K562 (cell line): ENCODE measurements around the gene SLC4A5. TPM values are rescaled to one million over a fixed set of nuclear protein-coding genes. Genes with fewer than 3 reads are reported as not detected.

ENCODE experiments used
- DLX4 ChIP-seq: fragments of 250-450 bp; sonication (Bioruptor Pico); IDR thresholded peaks from 2 replicates; pipeline ENCODE4 v1.6.1; 2021; ENCODE audit warnings: mild to moderate bottlenecking
- HEY1 ChIP-seq: fragments of 250-450 bp; sonication (Bioruptor Pico); IDR thresholded peaks from 2 replicates; pipeline ENCODE4 v1.5.0; 2020; ENCODE audit warnings: mild to moderate bottlenecking, moderate library complexity, borderline replicate concordance
- MGA ChIP-seq: fragments of 450-650 bp; IDR thresholded peaks from 2 replicates; pipeline ENCODE4 v1.6.1; 2016; ENCODE audit warnings: mild to moderate bottlenecking, moderate library complexity
- MNT ChIP-seq, 2 experiments: fragments of 450-650 bp; conservative IDR thresholded peaks; 2 replicates each; pipeline ENCODE4 v1.6.1; 2017; ENCODE audit warnings: mild to moderate bottlenecking in 2 of 2, moderate library complexity in 2 of 2
- NFYB ChIP-seq: IDR thresholded peaks from 2 replicates; pipeline ENCODE4 v1.6.1; 2011; ENCODE audit warnings: mild to moderate bottlenecking, moderate library complexity; ENCODE audit not compliant: insufficient read length; ENCODE audit errors: extremely low read depth
- RBM14 ChIP-seq: fragments of 200-400 bp; formaldehyde crosslinking; IDR thresholded peaks from 2 replicates; pipeline ENCODE4 v1.6.1; 2018; ENCODE audit warnings: low read depth, mild to moderate bottlenecking, low read length, moderate library complexity, borderline replicate concordance; ENCODE audit not compliant: insufficient read depth
- TAF1 ChIP-seq: IDR thresholded peaks from 2 replicates; pipeline ENCODE4 v1.6.1; 2011; ENCODE audit warnings: mild to moderate bottlenecking, low read length, moderate library complexity; ENCODE audit not compliant: insufficient read depth, control insufficient read depth, severe bottlenecking; ENCODE audit errors: extremely low read depth
- TCF15 ChIP-seq: fragments of 250-450 bp; sonication (Bioruptor Pico); IDR thresholded peaks from 2 replicates; pipeline ENCODE4 v1.8.0; 2022; ENCODE audit warnings: moderate library complexity, mild to moderate bottlenecking, inconsistent platforms
- ZFX ChIP-seq: sonication (generic); formaldehyde crosslinking; IDR thresholded peaks from 2 replicates; pipeline ENCODE4 v1.8.0; 2022; ENCODE audit warnings: mild to moderate bottlenecking, missing genetic modification reagents, moderate library complexity
- polyA plus RNA-seq, 8 experiments: library from polyadenylated mRNA; depleted of rRNA in 4 of 8; stranded (reverse) in 5 of 8; unstranded in 3 of 8; fragments of >200 nt; fragmentation: Nextera tagmentation in 2 of 8; fragmentation: Illumina TruSeq in 1 of 8; extraction: Ambion mirVana in 2 of 8; extraction: Trizol in 1 of 8; gene quantifications; 2 replicates each; pipeline versions ENCODE4 v1.2.1 to v1.2.3, GENCODE V29; 2011 to 2014; ENCODE audit warnings: inconsistent platforms in 1 of 8, missing spikeins in 1 of 8
- total RNA-seq, 7 experiments: library from RNA; depleted of rRNA in 6 of 7; stranded (reverse); fragments of >200 nt in 6 of 7; fragmentation: Illumina TruSeq in 2 of 7; extraction: Trizol in 2 of 7; gene quantifications; 2 replicates each; pipeline versions ENCODE4 v1.2.1 to v1.2.3, GENCODE V29; 2011 to 2021; ENCODE audit warnings: low replicate concordance in 1 of 7

SLC4A5 gene
- total and polyA plus RNA-seq, 9 of the 15 experiments (the other 6 are each of a cell fraction or from before 2014, with no cell fraction given) = 0.03 to 0.77 (median 0.14) TPM; not detected in 1

- TF ChIP-seq MGA (peak; percentile 99), ZFX (CRISPR knock-in tag) (peak; percentile 87), MNT (conservative IDR thresholded peaks at IDR 0.05) (peak; percentile 97 to 98), NFYB (peak; percentile 89), TCF15 (CRISPR knock-in tag) (no peak), DLX4 (CRISPR knock-in tag) (no peak), RBM14 (peak; percentile 98; the same call in 1 of the 2 replicates), HEY1 (no peak), TAF1 (peak; percentile 80)
Observed at GRCh38 chr2:74198461-74199274, 144.5 kb downstream of the SLC4A5 start, which contains the start of gene MTHFD2 (continued).
